Ishikawa (cell line): Measurements from ENCODE around the gene HIF3A.

Source experiments
- CEBPB ChIP-seq: IDR thresholded peaks from 2 replicates; pipeline ENCODE4 v1.6.1; 2012
- CREB1 ChIP-seq: IDR thresholded peaks from 2 replicates; pipeline ENCODE4 v1.6.1; 2012; ENCODE audit warnings: low read depth
- EGR1 ChIP-seq: IDR thresholded peaks from 2 replicates; pipeline ENCODE4 v1.6.1; 2012
- EP300 ChIP-seq: IDR thresholded peaks from 2 replicates; pipeline ENCODE4 v1.6.1; 2012; ENCODE audit warnings: borderline replicate concordance
- FOXM1 ChIP-seq: IDR thresholded peaks from 2 replicates; pipeline ENCODE4 v1.6.1; 2012; ENCODE audit warnings: low read depth, borderline replicate concordance
- MAX ChIP-seq: IDR thresholded peaks from 2 replicates; pipeline ENCODE4 v1.6.1; 2012
- NFIC ChIP-seq: IDR thresholded peaks from 2 replicates; pipeline ENCODE4 v1.6.1; 2012
- RAD21 ChIP-seq: IDR thresholded peaks from 2 replicates; pipeline ENCODE4 v1.6.1; 2012; ENCODE audit warnings: low read depth
- REST ChIP-seq: IDR thresholded peaks from 2 replicates; pipeline ENCODE4 v1.6.1; 2012; ENCODE audit warnings: low read depth, mild to moderate bottlenecking
- TAF1 ChIP-seq: IDR thresholded peaks from 2 replicates; pipeline ENCODE4 v1.6.1; 2012; ENCODE audit warnings: low read depth, mild to moderate bottlenecking
- TCF12 ChIP-seq: IDR thresholded peaks from 2 replicates; pipeline ENCODE4 v1.6.1; 2012; ENCODE audit warnings: low read depth
- TEAD4 ChIP-seq: IDR thresholded peaks from 2 replicates; pipeline ENCODE4 v1.6.1; 2012
- USF1 ChIP-seq: IDR thresholded peaks from 2 replicates; pipeline ENCODE4 v1.6.1; 2012
- YY1 ChIP-seq: IDR thresholded peaks from 2 replicates; pipeline ENCODE4 v1.6.1; 2012; ENCODE audit warnings: low read depth
- ZBTB7A ChIP-seq: IDR thresholded peaks from 2 replicates; pipeline ENCODE4 v1.6.1; 2012; ENCODE audit warnings: low read depth

The HIF3A gene

GRCh38 chr19:46346821-46347571, 50.2 kb downstream of the HIF3A start, which contains the start of gene PPP5C:
PPP5C (plus strand) TSS chr19:46347087; CDS start chr19:46347097, 10 bp downstream.
- peak; percentile 73 for TF ChIP-seq RAD21
- TF ChIP-seq CREB1, result 0 out of 2 replicates have a peak, but pooled peaks have one; percentile 27
- TF ChIP-seq EP300, result peak; percentile 41
- peak; percentile 90 for TF ChIP-seq ZBTB7A
- TF ChIP-seq EGR1, result peak; percentile 45; the same call in 1 of the 2 replicates
- TF ChIP-seq TEAD4, result peak; percentile 48
- peak; percentile 44 for TF ChIP-seq MAX
- TF ChIP-seq FOXM1, result 0 out of 2 replicates have a peak, but pooled peaks have one; percentile 27
- peak; percentile 49; the same call in 1 of the 2 replicates for TF ChIP-seq TCF12
- peak; percentile 45; the same call in 1 of the 2 replicates for TF ChIP-seq NFIC
- no peak for TF ChIP-seq REST
- TF ChIP-seq CEBPB, result no peak
- peak; percentile 92 for TF ChIP-seq YY1
- no peak for TF ChIP-seq USF1
- TF ChIP-seq TAF1, result peak; percentile 93

- TF ChIP-seq YY1 (no peak), TEAD4 (no peak), TCF12 (no peak), CREB1 (no peak), EGR1 (no peak), REST (no peak), TAF1 (no peak), USF1 (no peak), ZBTB7A (no peak), FOXM1 (no peak), RAD21 (no peak), NFIC (no peak), MAX (no peak), EP300 (no peak), CEBPB (no peak)
These were observed 50.7 kb downstream of the HIF3A start for GRCh38 chr19:46347572-46347883.

GRCh38 chr19:46347985-46348384, 51.1 kb downstream of the HIF3A start:
- TF ChIP-seq YY1, result no peak
- no peak for TF ChIP-seq MAX
- TF ChIP-seq USF1, result no peak
- TF ChIP-seq TCF12, result no peak
- TF ChIP-seq NFIC, result no peak
- TF ChIP-seq CREB1, result no peak
- TF ChIP-seq EP300, result no peak
- no peak for TF ChIP-seq CEBPB
- TF ChIP-seq ZBTB7A, result no peak
- TF ChIP-seq EGR1, result no peak

GRCh38 chr19:46349311-46349993, 52.6 kb downstream of the HIF3A start:
- TF ChIP-seq TEAD4, result no peak
- TF ChIP-seq ZBTB7A, result no peak
- TF ChIP-seq EP300, result no peak
- TF ChIP-seq TAF1, result no peak

GRCh38 chr19:46350029-46350757, 53.4 kb downstream of the HIF3A start:
- TF ChIP-seq YY1 (no peak), NFIC (no peak), USF1 (no peak), MAX (no peak), REST (no peak), TCF12 (no peak), ZBTB7A (no peak), EGR1 (no peak), FOXM1 (no peak), CREB1 (no peak), CEBPB (no peak), TEAD4 (no peak), TAF1 (no peak)
